GM06990 (cell line): ENCODE data around the gene H2BW2.

ENCODE experiments used
- DNase-seq: peaks from one replicate; pipeline ENCODE4 v3.0.0-alpha.2; 2011; ENCODE audit not compliant: insufficient read length; ENCODE audit errors: extremely low read depth
- H3K27me3 ChIP-seq: replicated peaks from 2 replicates; pipeline ENCODE4 v1.6.0; 2011; ENCODE audit warnings: low read length; ENCODE audit not compliant: control insufficient read depth, insufficient read depth
- H3K36me3 ChIP-seq: 2 replicates; pipeline ENCODE4 v1.5.1; 2011; ENCODE audit warnings: low read length; ENCODE audit not compliant: control insufficient read depth, insufficient read depth
- H3K4me3 ChIP-seq: replicated peaks from 2 replicates; pipeline ENCODE4 v1.5.1; 2011; ENCODE audit warnings: low read depth, mild to moderate bottlenecking, control low read depth, low read length
- CTCF ChIP-seq: IDR thresholded peaks from 2 replicates; pipeline ENCODE4 v1.5.1; 2011; ENCODE audit warnings: low read length, control low read depth, mild to moderate bottlenecking, inconsistent platforms; ENCODE audit not compliant: insufficient read depth, poor library complexity, severe bottlenecking

The H2BW2 gene

DNA sequence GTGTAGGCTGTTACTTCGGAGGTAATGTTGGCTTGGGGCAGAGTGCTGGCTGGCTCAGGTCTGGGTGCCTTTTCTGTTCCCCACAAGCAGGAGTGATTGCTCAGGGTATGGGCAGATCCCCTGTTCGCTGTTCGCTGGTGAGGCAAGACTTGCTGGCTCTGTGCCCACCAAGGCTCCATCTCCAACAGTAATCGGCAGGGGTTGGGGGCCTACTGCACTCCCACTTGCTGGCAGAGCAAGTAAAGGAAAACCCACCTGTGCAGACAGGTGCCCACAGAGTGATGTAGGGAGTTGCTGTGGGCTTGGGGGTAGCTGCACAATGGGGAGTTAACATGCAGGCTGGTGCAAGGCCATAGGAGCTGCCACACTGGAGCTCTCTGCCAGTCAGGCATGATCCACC is 44.3 kb downstream of the H2BW2 start:
- TF ChIP-seq CTCF: no peak
- DNase-seq: no peak
- Histone ChIP-seq H3K36me3 (no peaks in the 10 kb centered on the region), H3K4me3 (no peak overlapping the region), H3K27me3 (no peaks in the 10 kb centered on the region)

DNA sequence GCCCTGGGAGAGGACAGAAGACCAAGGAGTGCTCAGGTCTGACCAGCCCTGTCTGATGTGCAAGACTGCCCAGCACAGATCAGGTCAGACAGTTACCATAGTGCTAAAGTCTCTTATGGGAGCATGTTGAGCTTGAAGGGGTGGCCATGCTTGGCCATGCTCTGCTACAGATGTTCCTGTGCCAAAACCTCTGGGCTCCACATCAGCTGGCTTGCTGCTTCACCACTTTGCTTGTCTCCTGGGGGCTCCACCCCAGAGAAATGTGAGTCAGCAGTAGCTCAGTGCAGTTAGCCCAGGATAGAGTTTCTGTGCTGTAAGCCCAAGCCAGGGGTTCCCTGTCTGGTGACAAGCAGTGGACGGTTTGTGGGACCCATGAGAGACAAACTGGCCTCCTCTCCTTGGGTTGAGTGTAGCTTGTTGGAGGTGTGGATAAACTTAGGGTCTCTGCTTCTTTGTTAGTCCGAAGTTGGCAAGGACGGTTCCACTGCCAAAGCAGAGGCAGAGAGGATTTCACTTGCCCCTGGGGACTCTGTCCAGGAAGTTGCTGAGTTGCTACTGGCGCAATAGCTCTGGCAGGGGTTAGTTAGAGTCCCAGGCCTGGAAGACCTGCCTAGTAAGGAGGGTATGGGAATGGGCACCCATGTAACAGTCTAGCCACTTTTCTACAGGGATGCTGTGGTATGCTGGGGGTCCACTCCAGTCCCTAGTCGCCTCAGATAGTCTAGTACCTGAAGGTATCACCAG is 45.0 kb downstream of the H2BW2 start:
- no peaks in the 10 kb centered on the region for H3K36me3 ChIP-seq
- no peak overlapping the region for H3K4me3 ChIP-seq
- no peak for DNase-seq
- no peak for TF ChIP-seq CTCF
- H3K27me3 ChIP-seq: no peaks in the 10 kb centered on the region

DNA sequence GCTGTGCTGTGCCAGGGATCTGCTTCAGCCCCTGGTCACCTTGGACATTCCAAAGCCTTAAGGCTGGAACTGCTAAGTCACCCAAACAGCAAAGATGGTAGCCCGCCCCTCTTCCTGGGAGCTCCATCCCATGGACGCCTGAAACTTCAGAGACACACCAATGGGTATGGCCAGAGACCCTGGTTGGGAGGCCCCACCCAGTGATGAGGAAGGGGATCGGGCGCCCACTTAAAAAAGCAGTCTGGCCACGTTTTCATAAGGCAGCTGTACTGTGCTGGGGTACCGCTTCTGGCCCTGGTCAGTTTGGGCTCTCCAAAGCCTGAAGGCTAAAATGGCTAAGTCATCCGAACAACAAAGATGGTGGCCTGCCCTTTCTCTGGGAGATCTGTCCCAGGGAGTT is 45.7 kb downstream of the H2BW2 start:
- Histone ChIP-seq H3K27me3 (no peaks in the 10 kb centered on the region), H3K36me3 (no peaks in the 10 kb centered on the region), H3K4me3 (no peak overlapping the region)
- no peak for DNase-seq
- no peak for TF ChIP-seq CTCF

GRCh38 chrX:104085919-104086318 is 46.2 kb downstream of the H2BW2 start:
- no peaks in the 10 kb centered on the region for H3K36me3 ChIP-seq
- DNase-seq: no peak
- no peak overlapping the region for H3K4me3 ChIP-seq
- no peaks in the 10 kb centered on the region for H3K27me3 ChIP-seq
- TF ChIP-seq CTCF: no peak
